G401.6 (cell line): ENCODE measurements around the gene TTC23L.
"Not testable (repeated sequence)": the region's sequence is repeated elsewhere in the genome, so short reads cannot be mapped to it uniquely, and the experiment has no call there.

Source experiments
- FAIRE-seq: peaks from 2 replicates; lab custom pipeline; 2012; peaks lifted over from hg19 to GRCh38; lab: Jason Lieb, UNC

Gene TTC23L

DNA sequence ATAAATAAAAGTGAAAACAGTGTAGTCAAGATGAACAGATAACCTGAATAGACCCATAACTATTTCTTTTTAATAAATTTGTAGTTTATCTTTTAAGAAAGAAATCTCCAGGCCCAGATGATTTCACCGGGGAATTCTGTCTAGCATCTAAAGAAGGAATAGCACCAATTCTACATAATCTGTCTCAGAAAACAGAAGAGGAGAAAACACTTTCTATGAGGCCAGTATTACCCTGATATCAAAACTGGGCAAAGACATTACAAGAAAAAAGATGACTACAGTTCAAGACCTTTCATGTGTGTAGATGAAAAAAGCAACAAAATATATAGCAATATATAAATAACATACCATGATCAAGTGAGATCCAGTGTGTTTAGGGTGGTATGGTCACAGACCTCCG lies 31.4 kb downstream of the TTC23L start:
- no peak for FAIRE-seq

DNA sequence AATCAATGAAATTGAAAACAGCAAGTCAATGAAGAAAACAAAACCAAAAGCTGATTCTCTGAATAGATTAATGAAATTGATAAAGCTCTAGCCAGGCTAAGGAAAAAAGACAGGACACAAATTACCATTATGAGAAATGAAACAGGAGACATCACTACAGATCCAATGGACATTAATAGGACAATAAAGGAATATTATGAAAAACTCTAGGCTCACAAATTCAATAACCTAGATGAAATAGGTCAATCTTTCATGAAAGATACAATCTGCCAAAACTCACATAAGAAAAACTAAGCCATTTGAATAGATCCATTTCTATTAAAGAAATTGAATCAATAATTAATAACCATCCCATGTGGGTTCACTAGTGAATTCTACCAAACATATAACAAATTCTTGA lies 37.3 kb downstream of the TTC23L start:
- no peak for FAIRE-seq

DNA sequence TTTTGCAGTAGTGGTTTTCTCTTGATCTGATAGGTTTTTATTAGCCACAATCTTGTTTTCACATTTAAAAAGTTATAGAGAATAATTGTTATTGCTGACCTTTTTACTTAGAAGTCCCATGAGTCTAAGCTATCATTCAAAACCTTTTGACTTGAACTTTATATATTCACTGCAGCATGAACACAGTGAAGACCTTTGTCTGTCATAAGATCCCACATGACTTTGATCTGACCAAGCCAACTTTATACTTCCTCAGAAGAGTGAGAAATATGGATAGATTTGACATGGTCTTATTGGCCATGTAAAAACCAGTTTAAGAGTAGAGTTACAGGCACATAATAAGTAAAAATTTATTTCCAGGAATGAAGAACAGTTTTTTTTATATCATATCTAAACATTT lies 42.3 kb downstream of the TTC23L start:
- no peak for FAIRE-seq

DNA sequence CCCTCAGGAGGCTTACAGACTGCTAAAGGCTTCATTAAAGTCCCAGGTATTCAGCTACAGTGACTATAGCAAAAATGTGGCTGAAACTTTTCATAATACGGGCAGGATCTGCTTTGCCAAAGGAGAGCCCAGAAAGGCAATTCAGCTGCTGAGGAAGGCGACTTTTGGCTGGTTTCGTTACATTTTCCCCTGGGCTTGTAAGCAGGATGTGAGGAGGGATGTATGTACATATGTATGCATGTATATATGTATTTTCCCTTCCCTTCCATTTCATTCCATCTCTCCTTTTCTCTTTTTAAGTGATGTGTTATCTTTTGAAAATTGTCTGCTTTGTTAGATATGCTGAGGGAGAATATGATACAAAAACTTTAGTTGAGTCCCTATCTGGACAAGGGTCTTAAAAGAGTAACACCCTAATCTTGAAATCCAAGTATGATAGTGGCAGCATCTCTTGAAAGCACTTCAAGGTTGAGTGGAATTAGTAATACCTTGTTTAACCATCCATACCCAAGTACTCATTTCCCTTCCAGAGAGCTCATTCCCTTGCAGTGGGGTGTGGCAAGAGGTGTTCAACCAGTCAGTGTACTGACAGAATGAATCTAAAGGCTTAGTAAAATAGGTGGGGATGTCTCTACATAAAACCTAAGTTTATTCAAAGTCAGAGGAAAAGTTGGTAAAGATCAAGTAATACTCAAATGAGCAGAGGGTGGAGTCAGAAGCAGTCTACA lies 47.6 kb downstream of the TTC23L start:
- no peak for FAIRE-seq

DNA sequence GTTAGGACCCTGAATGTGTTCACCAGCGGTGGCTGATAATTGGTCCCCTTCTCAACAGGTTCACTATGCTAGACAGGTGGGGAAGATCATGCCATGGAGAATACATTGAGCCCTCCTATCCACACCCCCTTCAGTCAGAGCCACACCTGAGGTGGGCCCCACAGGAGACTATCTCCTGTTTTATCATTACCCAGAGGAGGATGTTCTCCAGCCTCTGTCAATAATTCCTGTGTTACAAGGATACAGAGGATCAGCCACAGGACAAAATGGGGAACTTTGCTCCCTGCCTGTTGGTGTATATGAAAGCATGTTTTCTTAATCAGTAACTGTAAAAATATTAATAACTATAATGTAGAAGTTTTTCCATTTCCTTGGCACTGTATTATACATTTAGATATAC lies 50.4 kb downstream of the TTC23L start:
- no peak for FAIRE-seq

DNA sequence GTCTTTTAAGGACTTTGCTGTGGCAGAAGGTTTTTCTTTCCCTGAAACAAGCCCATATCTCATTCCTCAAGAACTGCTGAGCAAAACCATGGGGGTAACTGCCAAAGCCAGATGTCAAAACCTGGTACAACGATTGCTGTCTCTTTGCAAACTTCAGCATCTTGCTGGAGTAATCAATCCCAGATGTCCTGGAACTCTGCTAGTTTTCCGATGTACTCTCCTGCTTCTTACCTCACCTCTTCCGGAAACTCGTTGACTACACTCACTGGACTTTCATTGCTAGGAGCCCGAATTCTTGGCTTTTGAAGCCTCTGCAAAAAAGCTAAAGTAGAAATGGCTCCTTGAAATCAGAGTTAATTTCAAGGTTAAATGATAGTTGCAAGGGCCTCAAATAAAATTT lies 53.0 kb downstream of the TTC23L start:
- no peak for FAIRE-seq

DNA sequence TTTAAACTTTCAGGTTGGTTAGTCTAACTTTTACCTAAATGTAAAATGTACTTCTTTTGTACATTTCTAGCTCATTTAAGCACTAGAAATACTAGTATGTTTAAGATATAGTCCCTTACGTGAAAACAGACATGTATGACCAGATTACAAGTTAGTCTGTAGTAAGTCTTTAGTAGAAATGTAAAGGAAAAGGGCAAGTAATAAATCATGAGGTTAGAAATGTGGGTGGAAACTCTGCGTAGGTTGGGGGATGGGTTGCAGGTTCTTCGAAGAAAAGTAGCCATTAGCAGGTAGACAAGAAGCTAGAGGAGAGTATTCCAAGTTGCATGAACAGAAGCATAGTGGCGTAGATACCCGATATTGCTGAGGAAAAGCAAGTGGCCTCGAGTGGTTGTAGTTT lies 53.5 kb downstream of the TTC23L start:
- no peak for FAIRE-seq

DNA sequence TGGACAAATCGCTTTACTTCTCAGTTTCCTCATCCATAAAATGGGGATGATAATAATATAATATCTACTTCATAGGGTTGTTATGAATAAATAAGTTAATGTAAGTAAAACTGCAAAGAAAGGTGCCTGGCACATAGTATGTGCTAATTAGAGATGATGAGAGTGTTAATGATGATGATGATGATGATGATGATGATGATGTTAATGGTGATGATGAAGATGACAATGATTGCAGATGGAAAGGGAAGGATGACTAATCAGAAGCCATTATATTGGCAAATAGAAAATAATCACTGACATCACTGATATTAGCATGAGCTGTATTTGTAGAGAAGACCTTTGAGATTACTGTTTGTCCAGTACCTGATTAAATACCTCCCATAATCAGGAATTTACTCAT lies 55.8 kb downstream of the TTC23L start:
- no peak for FAIRE-seq

DNA sequence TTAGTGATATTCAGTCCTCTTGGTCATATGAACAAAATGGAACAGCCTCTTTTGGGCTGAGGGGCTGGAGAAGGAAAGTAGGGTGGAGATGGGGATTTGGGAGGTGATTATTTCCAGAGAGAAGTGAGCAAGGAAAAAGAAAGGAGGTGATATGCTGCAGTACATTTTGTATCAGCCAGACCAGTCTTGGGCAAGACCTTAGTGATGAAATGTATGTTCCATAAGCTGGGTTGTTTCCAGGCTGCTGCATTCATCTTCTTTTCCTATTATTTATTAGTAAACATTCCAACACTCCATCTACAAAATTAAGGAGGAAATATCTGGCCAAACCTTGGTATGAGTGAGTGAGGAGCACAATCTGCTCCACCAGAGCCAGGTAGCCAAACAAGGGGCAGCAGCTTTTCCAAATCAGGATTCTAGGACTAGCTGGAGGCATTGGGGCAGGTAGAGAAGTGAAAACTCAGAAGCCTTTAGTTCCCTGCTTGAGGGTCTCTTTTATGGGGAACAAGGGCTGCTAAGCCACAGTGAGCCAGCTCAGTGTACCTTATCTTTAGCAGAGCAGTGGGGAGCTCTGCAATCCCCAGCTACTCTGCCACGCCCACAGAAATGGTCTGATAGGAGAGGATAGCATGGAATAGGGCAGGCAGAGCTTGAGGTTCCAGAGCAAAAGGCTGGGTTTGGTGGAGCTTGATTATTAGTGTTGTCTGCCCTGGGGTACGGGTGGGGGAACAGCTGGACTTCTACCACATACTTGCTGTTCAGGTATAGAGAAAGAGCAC lies 56.9 kb downstream of the TTC23L start:
- no peak for FAIRE-seq

DNA sequence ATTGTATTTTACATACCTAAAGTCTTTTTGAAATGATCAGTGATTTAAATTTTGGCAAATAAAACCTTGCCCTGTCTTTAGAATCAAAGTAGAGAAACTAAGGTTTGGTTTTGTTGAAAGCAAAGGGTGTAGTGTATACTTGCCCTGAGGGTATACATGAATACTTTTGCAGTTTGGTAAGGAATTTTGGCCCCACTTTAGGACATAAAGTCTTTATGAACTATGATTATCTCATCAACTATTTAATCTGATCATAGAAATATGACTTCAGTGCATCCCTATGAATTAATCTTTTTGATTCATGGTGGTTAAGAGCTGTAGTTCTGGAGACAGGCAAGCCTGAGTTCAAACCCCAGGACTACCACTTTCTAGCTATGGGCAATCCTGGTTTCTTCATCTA lies 58.7 kb downstream of the TTC23L start:
- FAIRE-seq: no peak

DNA sequence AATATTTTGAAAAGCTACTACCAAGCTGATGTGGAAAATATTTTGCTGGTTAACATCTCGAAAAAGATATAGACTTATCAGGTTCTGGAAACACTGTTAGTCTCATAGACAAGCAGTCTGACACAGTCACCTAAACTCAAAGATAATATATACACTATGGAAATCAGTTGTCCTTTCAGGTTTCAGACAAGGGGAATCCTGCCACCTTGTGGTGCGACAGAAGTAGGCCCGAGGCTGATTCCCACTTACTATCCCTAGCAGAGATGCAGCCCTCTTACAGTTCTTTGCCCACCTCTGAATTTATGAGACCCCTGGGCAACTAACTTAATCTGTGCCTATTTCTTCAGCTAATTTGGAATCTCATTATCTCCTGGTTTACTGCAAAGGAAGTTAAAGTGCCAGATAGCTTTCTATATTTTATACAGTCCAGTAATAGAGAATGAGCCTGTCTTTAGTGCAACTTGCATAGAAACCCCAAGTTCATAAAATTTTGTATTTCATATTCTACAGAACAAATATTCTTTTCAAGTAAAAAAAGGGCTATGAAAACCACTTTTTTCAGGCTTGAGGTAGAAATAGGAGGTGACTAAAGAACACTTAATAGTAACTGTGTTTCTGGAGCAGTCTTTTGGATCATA lies 59.4 kb downstream of the TTC23L start:
- FAIRE-seq: peak; percentile 87

DNA sequence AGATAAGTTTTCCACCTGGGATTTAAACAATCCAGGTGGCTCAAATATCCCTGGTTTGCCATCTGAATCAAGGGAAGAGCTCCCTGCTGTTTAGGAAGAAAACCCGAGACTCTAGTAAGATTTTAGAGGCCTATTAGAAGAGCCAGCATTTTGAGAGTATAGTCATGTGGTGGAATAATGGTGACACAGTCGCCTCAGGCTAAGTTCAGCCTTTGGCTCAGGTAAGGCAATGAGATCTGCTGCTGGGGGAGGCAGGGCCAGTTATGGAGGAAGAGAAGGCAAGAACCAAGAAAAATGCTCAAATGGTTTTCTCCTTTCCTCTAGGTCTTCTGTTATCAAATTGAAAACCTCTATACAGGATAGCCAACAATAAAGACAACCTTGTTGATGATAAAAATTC lies 60.1 kb downstream of the TTC23L start:
- FAIRE-seq: no peak

DNA sequence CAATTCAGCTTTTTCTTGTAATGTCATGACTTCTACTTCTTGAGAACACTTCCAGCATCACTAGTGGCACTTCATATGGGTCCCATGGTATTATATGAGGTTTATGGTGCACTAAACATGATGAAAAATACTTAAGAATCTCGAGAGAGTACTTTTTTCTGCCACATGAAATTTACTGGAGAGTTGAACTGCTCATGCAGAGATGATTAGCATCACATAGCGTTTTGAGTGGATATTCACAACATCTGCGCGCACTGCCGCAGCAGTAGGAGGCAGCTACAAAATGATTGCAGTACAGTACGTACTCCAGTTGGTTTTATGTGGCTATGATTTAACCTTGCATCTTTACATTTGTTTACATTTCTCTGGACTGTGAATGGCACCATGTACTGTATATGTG lies 61.7 kb downstream of the TTC23L start:
- FAIRE-seq: no peak

DNA sequence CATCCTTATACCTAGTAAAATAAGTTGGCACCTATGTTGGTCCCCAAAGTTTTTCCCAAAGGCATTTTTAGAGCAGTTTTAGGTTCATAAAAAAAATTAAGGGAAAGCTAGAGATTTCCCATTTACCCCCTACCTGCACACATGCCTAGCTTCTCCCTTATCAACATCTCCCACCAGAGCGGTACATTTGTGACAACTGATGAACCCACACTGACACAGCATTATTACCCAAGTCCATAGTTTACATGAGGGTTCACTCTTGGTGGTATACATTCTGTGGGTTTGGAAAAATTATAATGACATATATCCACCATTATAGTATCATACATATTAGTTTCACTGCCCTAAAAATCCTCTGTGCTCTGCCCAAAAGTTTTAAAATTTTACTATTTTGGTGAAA lies 64.3 kb downstream of the TTC23L start:
- no peak for FAIRE-seq

DNA sequence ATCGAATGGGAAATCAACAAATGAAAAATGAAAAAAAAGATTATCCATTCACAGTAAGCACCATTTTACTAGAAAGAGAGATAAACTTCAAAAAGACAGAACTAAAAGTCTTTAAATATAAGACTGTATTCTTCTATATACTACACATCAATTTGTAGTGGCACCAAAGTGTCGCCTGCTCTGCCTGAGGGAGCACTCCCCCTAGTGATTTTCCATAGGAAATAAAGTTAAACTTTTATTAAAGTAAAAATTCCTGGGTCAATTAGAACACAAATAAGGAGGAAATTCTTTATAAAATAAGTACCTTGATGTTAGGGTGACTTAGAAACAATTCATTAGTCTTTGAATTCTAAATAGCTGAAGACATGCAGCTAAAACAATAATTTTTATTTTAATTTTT lies 66.6 kb downstream of the TTC23L start:
- FAIRE-seq: peak; percentile 77

DNA sequence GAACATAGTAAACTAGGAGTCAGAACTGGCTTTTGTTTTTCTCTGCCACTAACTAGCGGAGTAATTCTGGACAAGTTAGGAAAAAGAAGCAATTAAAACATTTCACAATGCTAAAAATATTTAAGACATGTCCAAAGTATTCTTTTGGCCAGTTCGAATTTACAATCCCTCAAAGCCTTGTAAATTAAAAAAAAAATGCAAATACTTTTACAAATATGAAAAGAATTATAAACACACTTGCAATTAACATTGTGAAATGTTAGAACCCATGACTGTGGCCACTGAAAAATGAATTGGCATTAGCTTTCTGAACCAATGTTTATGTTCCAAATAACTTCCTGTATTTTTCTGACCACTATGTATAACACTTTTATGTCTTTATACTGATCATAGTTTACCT lies 74.1 kb downstream of the TTC23L start:
- FAIRE-seq: no peak

DNA sequence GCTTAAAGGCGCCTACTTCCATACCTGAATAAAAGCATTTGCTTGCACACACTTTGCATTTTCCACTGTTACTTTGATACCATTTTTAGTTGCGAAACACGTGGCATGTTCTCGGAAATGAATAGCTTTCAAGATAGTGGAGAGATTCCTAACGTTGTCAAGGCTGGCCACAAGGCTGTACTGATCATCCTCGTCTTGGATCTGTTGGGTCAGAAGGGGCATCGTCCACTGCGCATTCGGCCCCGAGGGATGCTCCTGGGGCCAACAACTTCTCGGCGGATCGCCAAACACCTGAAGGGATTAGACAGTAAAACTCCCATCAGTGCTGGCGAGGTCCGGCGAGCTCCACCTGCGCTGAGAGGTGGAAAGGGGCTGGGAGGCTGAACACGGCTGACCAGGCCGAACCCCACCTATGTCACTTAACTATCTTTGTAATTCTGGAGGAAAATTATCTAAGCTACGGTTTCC lies 75.7 kb downstream of the TTC23L start:
- no peak for FAIRE-seq

DNA sequence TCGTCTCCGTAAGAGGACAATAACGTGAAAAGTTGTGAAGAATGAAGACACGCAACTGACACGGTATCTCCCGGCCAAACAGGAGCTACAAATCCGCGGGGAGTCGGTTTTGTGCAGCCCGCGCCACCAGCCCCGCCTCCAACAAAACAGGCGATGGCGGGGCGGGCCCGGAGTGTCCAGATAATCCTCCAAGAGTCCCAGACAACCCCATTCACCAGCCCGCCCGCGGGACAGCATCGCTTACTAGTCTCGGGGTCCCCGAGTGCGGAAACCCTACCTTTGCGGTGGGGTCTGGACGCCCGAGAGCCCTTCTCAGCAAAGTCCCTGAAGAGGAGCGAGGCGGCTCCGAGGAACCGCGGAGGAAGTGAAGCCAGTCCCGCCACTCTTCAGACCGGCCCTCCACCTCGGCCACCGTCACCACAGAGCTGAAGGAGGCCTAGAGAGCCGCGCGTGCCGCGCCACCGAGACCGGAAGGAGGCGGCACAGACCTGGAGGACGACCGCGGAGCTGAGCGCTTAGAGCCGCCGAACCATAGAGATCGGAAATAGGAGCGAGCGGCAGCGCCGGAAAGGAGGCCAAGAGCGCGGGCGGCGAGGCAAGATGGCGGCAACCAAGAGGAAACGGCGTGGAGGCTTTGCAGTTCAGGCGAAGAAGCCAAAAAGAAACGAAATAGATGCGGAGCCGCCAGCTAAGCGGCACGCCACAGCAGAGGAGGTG lies 76.3 kb downstream of the TTC23L start, which contains the start of the genes BRIX1 and RAD1:
TSS of gene BRIX1 (plus strand) at position 573 of the 717 bp plus-strand sequence. CDS start at position 601, 28 bp downstream.
TSS of gene RAD1 (minus strand) at position 366 of the 717 bp plus-strand sequence. CDS start 612 bp downstream, outside the sequence.
- FAIRE-seq: peak; percentile 93

DNA sequence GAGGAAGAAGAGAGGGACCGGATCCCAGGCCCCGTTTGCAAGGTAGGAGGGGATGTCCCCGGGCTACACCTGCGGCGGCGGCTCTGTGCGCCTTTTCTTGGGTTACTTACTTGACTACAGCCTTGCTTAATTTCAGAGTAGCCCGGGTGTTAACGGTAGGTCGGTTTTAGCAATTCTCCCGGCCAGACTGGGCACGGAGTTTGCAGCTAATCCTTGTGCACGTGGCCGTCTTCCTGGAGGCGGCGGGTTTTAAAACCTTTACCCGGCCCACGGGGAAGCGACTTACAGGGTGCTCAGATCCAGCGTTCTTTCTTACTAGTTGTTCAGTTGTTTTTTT lies 76.9 kb downstream of the TTC23L start:
- no peak for FAIRE-seq

DNA sequence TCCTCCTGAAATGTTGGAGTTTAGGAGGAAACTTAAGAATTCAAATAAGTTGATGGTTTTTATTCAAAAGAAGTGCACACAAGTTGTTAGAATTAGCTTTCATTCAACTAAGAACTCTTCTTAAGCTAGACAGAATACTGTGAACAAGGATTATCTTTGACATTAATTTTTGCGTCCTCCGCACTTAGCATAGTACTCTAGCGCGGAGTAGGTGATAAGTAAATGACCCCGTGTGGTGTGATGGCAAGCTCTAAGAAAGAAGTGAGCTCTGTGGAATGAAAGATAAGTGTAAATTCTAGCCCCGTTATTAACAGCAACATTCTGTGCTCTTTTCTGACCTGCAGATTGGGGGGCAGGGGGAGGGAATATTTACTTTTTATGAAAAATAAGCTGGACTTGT lies 77.6 kb downstream of the TTC23L start:
- no peak for FAIRE-seq

DNA sequence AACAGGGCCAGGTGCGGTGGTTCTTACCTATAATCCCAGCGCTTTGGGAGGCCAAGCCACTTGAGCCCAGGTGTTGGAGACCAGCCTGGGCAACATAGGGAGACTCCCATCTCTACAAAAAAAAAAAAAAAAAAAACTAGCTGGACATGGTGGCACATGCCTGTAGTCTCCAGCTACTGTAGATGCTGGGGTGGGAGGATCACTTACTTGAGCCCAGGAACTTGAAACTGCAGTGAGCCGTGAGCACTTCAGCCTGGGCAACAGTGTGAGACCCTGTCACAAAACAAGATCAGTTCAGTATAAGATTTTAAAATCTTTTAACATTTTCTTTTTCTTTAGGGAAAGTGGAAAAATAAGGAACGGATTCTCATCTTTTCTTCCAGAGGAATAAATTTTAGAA lies 79.1 kb downstream of the TTC23L start:
- no peak for FAIRE-seq

DNA sequence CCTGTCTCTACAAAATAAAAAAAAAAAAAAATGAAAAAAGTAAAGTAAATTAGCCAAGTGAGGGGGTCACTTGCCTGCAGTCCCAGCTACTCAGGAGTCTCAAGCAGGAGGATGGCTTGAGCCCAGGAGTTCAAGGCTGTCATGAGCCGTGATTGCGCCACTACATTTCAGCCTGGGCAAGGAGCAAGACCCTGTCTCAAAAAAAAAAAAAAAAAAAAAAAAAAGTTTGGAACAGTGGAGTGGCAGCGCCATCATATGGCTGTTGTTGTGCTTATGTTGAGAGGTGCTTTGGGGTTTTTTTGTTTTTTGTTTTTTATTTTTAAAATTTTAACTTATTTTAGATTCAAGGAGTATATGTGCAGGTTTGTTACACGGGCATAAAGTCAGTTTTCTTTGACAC lies 80.1 kb downstream of the TTC23L start:
- FAIRE-seq: no peak

DNA sequence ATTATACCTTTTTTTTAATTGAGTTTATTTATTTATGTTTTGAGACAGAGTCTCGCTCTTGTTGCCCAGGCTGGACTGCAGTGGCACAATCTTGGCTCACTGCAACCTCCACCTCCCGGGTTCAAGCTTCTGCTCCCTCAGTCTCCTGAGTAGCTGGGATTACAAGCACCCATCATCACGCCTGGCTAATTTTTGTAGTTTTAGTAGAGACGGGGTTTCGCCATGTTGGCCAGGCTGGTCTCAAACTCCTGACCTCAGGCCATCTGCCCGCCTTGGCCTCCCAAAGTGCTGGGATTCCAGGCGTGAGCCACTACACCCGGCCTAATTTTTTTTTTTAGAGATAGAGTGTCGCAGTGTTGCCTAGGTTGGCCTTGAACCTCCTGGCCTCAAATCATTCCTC lies 84.3 kb downstream of the TTC23L start:
- not testable (repeated sequence) for FAIRE-seq
